ENCODE measurements around the gene MPO. TPM values are rescaled to one million over a fixed set of nuclear protein-coding genes. Genes with fewer than 3 reads are reported as not detected.

MPO gene
- polyA plus RNA-seq, 2 of the 4 experiments (the other 2 are of a cell fraction), result not detected

GRCh38 chr17:58324409-58325288 lies 43.9 kb upstream of the MPO start:
- CTCF ChIA-PET, result interaction anchor here (1.3 to 19.5 kb wide), 4 partner anchors 12 to 109 kb away, joined by 3 to 232 read pairs (median 85); partner anchors contain the start of gene RNF43
- Histone ChIP-seq H3K4me2 (no peak overlapping the region), H3K4me3 (no peak overlapping the region), H3K4me1 (peaks cover 9% of the 10 kb centered on the region), H3K9me3 (no peaks in the 10 kb centered on the region), H3K27ac (no peak overlapping the region)
- WGBS (ENCODE audit: missing lambda C conversion rate), result 86% methylated on average over 35 of the region's 66 CpGs
- no peak for TF ChIP-seq HDAC2 (IDR thresholded peaks at IDR 0.05)
- no peak for TF ChIP-seq FOSL2 (IDR thresholded peaks at IDR 0.05)
- TF ChIP-seq FOSL2 (CRISPR knock-in tag; IDR thresholded peaks at IDR 0.05), result no peak
- no peak for TF ChIP-seq EP300 (IDR thresholded peaks at IDR 0.05)
- TF ChIP-seq NR3C1 (IDR thresholded peaks at IDR 0.05), result no peak
- TF ChIP-seq, protein P1, sequence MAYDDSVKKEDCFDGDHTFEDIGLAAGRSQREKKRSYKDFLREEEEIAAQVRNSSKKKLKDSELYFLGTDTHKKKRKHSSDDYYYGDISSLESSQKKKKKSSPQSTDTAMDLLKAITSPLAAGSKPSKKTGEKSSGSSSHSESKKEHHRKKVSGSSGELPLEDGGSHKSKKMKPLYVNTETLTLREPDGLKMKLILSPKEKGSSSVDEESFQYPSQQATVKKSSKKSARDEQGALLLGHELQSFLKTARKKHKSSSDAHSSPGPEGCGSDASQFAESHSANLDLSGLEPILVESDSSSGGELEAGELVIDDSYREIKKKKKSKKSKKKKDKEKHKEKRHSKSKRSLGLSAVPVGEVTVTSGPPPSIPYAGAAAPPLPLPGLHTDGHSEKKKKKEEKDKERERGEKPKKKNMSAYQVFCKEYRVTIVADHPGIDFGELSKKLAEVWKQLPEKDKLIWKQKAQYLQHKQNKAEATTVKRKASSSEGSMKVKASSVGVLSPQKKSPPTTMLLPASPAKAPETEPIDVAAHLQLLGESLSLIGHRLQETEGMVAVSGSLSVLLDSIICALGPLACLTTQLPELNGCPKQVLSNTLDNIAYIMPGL (CRISPR knock-in tag; IDR thresholded peaks at IDR 0.05; ENCODE audit: borderline replicate concordance), result no peak
- no peak for TF ChIP-seq GATA3 (IDR thresholded peaks at IDR 0.05; ENCODE audit: borderline replicate concordance)
- no peak for TF ChIP-seq SMC3 (IDR thresholded peaks at IDR 0.05)
- TF ChIP-seq PHF8 (IDR thresholded peaks at IDR 0.05; ENCODE audit: borderline replicate concordance, low read depth), result no peak
- DNase-seq (ENCODE audit: low read depth in 1 of 2, low spot score in 1 of 2), result no peak
- POLR2A ChIA-PET, result interaction anchor here (2.0 kb wide), 1 partner anchor 28 kb away, joined by 9 read pairs; the partner anchor contains the start of gene SUPT4H1
- ATAC-seq, result no peak
- FAIRE-seq, result no peak

GRCh38 chr17:58324056-58324408 lies 43.3 kb upstream of the MPO start:
- FAIRE-seq (no peak), ATAC-seq (no peak), DNase-seq (ENCODE audit: low read depth in 1 of 2, low spot score in 1 of 2) (no peak)
- POLR2A ChIA-PET, result no interaction called here
- Histone ChIP-seq H3K4me2 (no peak overlapping the region), H3K27ac (no peak overlapping the region), H3K4me1 (peaks cover 9% of the 10 kb centered on the region), H3K9me3 (no peaks in the 10 kb centered on the region), H3K4me3 (no peak overlapping the region)
- WGBS (ENCODE audit: missing lambda C conversion rate), result 81% methylated on average over 11 of the region's 13 CpGs
- TF ChIP-seq HOXB5 (CRISPR knock-in tag; IDR thresholded peaks at IDR 0.05), result no peak
- no peak for TF ChIP-seq CHD4 (IDR thresholded peaks at IDR 0.05; ENCODE audit: borderline replicate concordance)
- TF ChIP-seq ATOH8 (CRISPR knock-in tag; IDR thresholded peaks at IDR 0.05; ENCODE audit: low read depth), result no peak
- TF ChIP-seq RCOR1 (IDR thresholded peaks at IDR 0.05; ENCODE audit: low read depth, low read length), result no peak
- TF ChIP-seq HOXB13 (CRISPR knock-in tag; IDR thresholded peaks at IDR 0.05; ENCODE audit: low read depth), result no peak
- no peak for TF ChIP-seq FOSL2 (IDR thresholded peaks at IDR 0.05)
- no peak for TF ChIP-seq FOSL2 (CRISPR knock-in tag; IDR thresholded peaks at IDR 0.05)
- TF ChIP-seq CEBPB (IDR thresholded peaks at IDR 0.05), result no peak
- no peak for TF ChIP-seq MAZ (IDR thresholded peaks at IDR 0.05; ENCODE audit: borderline replicate concordance, low read depth, low read length)
- TF ChIP-seq HDAC2 (IDR thresholded peaks at IDR 0.05), result no peak
- TF ChIP-seq ZNF302 (CRISPR knock-in tag; IDR thresholded peaks at IDR 0.05), result no peak
- no peak for TF ChIP-seq ZFP36 (IDR thresholded peaks at IDR 0.05; ENCODE audit: borderline replicate concordance, partially characterized antibody)
- TF ChIP-seq RAD21 (conservative IDR thresholded peaks at IDR 0.05 in 1 of 2, IDR thresholded peaks at IDR 0.05 in 1 of 2), result no peak
- TF ChIP-seq EP300 (IDR thresholded peaks at IDR 0.05), result no peak
- TF ChIP-seq MYC (IDR thresholded peaks at IDR 0.05; ENCODE audit: borderline replicate concordance, low read length), result no peak
- TF ChIP-seq RFX5 (IDR thresholded peaks at IDR 0.05), result no peak
- TF ChIP-seq BHLHE40 (IDR thresholded peaks at IDR 0.05; ENCODE audit: low read depth, low read length), result no peak
- CTCF ChIA-PET, result interaction anchor here (3.8 to 19.5 kb wide), 3 partner anchors 20 to 124 kb away, joined by 34 to 232 read pairs (median 165); partner anchors contain the start of gene RNF43

Data from A549 (cell line).